Dendritic cell treated with granulocyte-macrophage colony-stimulating factor and Interleukin-4, amounts not matched to agents 40 ng/mL and 50 ng/mL, for 4 days (primary cell): Measurements from ENCODE around the gene ZNF319.

Source experiments
- H3K27ac Mint-ChIP-seq: one replicate; pipeline ENCODE4 v1.8.0; 2022; ENCODE audit warnings: mild to moderate bottlenecking, mixed read lengths
- H3K27me3 Mint-ChIP-seq: one replicate; pipeline ENCODE4 v1.8.0; 2022; ENCODE audit warnings: mild to moderate bottlenecking, mixed read lengths
- H3K36me3 Mint-ChIP-seq: one replicate; pipeline ENCODE4 v1.8.0; 2022; ENCODE audit warnings: low read depth, mixed read lengths
- H3K4me1 Mint-ChIP-seq: one replicate; pipeline ENCODE4 v1.8.0; 2022; ENCODE audit warnings: low read depth, mixed read lengths
- H3K4me3 Mint-ChIP-seq: one replicate; pipeline ENCODE4 v1.8.0; 2022; ENCODE audit warnings: mild to moderate bottlenecking, moderate library complexity, mixed read lengths
- H3K9me3 Mint-ChIP-seq: one replicate; pipeline ENCODE4 v1.8.0; 2022; ENCODE audit warnings: mixed read lengths
- intact Hi-C: fragments of 100-400 bp; cut with micrococcal nuclease; formaldehyde crosslinking; loops from one replicate; pipeline ENCODE4 v1.15.0; 2022

ZNF319 gene

GRCh38 chr16:57947261-57947660 is 53.2 kb downstream of the ZNF319 start:
- Mint-ChIP-seq H3K4me1 (no peaks in the 10 kb centered on the region), H3K9me3 (no peaks in the 10 kb centered on the region), H3K27me3 (peaks cover 4% of the 10 kb centered on the region), H3K27ac (no peak overlapping the region), H3K4me3 (no peak overlapping the region), H3K36me3 (no peaks in the 10 kb centered on the region)
- intact Hi-C loops, result no loop called here

GRCh38 chr16:57946181-57946801 is 54.2 kb downstream of the ZNF319 start:
- no peaks in the 10 kb centered on the region for H3K9me3 Mint-ChIP-seq
- intact Hi-C loops, result no loop called here
- H3K4me1 Mint-ChIP-seq, result no peaks in the 10 kb centered on the region
- no peak overlapping the region for H3K27ac Mint-ChIP-seq
- H3K4me3 Mint-ChIP-seq, result no peak overlapping the region
- H3K27me3 Mint-ChIP-seq, result peaks cover under 1% of the 10 kb centered on the region
- no peaks in the 10 kb centered on the region for H3K36me3 Mint-ChIP-seq

- Mint-ChIP-seq H3K27ac (no peak overlapping the region), H3K27me3 (peaks cover 3% of the 10 kb centered on the region), H3K4me3 (no peak overlapping the region), H3K9me3 (no peaks in the 10 kb centered on the region), H3K36me3 (no peaks in the 10 kb centered on the region), H3K4me1 (no peaks in the 10 kb centered on the region)
- intact Hi-C loops, result no loop called here
Observed at GRCh38 chr16:57945740-57946138, 54.7 kb downstream of the ZNF319 start.

GRCh38 chr16:57944970-57945739 is 55.3 kb downstream of the ZNF319 start:
- Mint-ChIP-seq H3K9me3 (no peaks in the 10 kb centered on the region), H3K27me3 (peaks cover 7% of the 10 kb centered on the region), H3K36me3 (no peaks in the 10 kb centered on the region), H3K4me1 (no peaks in the 10 kb centered on the region), H3K4me3 (no peak overlapping the region), H3K27ac (no peak overlapping the region)
- intact Hi-C loops, result no loop called here
